GM12891 (cell line): ENCODE data around the gene CHAC1.

Source experiments
- POLR2A ChIP-seq: IDR thresholded peaks from 2 replicates; pipeline ENCODE4 v1.6.1; 2011; ENCODE audit warnings: low read depth, low read length, control low read depth
- POLR2AphosphoS5 ChIP-seq: IDR thresholded peaks from 2 replicates; pipeline ENCODE4 v1.6.1; 2011; ENCODE audit warnings: low read depth, low read length, control low read depth
- TAF1 ChIP-seq: IDR thresholded peaks from 2 replicates; pipeline ENCODE4 v1.6.1; 2011; ENCODE audit warnings: low read depth, low read length, control low read depth

GRCh38 chr15:40938536-40938870, 14.8 kb upstream of the CHAC1 start:
- TF ChIP-seq POLR2A, result no peak
- TF ChIP-seq POLR2AphosphoS5, result no peak
- no peak for TF ChIP-seq TAF1
